HG03575 (cell line): ENCODE data around the gene RBM41.

ENCODE experiments used
- ATAC-seq: cut with Tn5 transposase; IDR thresholded peaks from one replicate; pipeline ENCODE4 v1.9.1; 2021; ENCODE audit not compliant: unreplicated experiment, insufficient number of reproducible peaks, low FRiP score; ENCODE audit errors: extremely low read depth

RBM41 gene

DNA sequence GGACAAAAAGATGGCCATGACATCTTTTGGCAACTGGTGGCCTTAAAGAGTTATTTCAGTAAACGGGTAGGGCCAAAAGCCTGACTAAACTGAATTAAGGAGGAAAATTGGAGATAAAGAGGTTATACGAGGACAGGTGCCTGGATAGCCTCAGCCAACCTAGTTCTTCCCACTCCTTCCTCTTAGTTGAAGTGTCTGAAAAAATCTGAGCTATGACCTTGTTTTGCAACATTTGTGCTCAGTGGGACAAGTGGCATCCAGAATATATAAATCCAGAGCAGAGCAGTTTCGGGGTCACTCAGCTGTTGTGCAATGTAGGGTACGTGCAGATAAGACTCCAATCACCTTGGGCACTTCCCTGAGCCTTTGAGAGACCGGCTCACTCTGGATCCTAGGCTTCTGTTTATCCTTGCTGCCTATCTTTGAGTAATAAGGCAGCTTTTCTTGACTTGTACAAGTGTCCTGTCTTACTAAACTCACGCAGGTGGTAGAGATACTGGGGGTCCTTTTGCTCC lies 68.4 kb downstream of the RBM41 start:
- ATAC-seq = no peak

- ATAC-seq = no peak
These were observed 71.0 kb downstream of the RBM41 start for GRCh38 chrX:107047622-107048021.

DNA sequence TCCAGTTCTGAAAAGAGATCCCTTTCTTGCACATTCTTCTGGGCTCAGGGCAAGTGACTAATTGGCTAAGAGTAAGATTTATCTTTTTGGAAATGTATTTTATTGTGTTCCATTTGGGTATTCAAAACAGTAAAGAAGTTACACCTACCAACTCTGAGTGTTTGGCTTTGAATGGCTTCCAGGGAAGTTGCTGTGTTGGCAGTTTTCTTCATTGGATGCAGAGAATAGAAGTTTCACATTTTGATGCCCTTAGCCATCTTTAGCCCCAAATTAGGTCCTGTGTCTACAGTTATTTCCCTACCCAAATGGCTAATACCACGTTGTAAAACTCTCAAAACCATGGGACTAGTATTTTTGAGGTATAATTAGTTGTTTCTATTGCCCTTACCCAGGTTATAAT lies 88.9 kb downstream of the RBM41 start:
- ATAC-seq = no peak

DNA sequence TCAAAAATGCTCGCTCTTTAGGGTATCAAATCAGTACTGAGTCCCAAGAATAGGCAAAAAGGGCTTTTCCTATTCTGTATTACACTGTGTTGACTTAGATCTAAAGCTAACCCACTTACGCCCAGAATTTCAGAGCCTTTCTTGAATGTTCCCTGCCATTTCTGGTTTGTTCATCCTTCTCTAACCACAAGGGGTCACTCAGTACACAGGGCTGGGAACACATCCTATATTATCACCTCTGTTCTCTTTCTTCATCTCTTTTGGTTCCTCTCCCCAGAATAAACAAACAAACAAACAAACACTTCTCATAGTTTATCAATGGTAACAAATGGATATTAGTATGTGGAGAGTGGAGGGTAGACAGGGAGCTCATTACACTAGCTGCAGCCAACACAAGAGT lies 93.1 kb downstream of the RBM41 start:
- no peak for ATAC-seq

- no peak for ATAC-seq
These were observed 103.7 kb downstream of the RBM41 start for GRCh38 chrX:107014936-107015335.
